ENCODE measurements around the gene NOTO.

NOTO gene

GRCh38 chr2:73254343-73255006, 52.1 kb downstream of the NOTO start:
- DNase-seq = peak; percentile 3

GRCh38 chr2:73255007-73255644, 52.8 kb downstream of the NOTO start:
- in situ Hi-C loops (cut with MboI; ENCODE audit: low pct_unique_long_range_greater_than_20kb, low sequenced_read_pairs) = no loop called here
- peak; percentile 9 for DNase-seq

More at GRCh38 chr2:73254343-73255006, 52.1 kb downstream of the NOTO start:
- in situ Hi-C loops (cut with MboI; ENCODE audit: low pct_unique_long_range_greater_than_20kb, low sequenced_read_pairs) = no loop called here

DNA sequence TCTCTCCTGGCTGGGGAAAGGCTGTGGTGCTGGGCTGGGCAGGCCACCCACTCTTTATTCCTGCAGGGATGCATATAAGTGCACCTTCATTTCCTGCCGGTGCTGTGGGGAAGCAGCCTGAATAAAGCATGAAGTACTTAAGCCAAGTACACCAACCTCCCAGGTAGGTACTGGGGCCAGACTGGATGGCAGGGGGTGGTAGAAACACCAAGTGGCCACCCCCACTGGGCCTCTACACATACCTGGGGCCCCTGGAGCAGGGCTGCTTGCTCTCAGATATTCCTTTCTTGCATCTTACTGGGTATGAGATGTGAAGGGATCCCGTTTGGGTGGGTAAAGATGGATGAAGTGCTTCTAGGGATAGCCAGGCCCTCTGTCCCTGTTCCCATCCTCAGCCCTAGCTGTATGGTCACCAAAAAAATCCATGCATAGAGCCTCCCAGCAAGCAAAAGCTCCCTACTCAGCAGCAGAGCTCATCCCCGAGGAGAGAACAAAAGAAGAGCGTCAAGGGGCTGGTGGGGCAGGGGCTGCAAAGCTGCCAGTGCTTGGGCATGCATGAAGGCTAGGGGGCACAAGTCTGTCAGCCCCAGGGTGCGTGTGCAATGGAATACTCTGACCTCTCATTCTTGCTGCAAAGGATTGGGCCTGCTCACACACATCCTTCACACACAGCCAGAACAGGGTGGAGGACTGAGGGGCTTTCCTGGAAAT, 53.7 kb downstream of the NOTO start:
- in situ Hi-C loops (cut with MboI; ENCODE audit: low pct_unique_long_range_greater_than_20kb, low sequenced_read_pairs) = no loop called here
- DNase-seq = no peak

GRCh38 chr2:73256618-73256922, 54.2 kb downstream of the NOTO start:
- in situ Hi-C loops (cut with MboI; ENCODE audit: low pct_unique_long_range_greater_than_20kb, low sequenced_read_pairs) = no loop called here
- DNase-seq = no peak

DNA sequence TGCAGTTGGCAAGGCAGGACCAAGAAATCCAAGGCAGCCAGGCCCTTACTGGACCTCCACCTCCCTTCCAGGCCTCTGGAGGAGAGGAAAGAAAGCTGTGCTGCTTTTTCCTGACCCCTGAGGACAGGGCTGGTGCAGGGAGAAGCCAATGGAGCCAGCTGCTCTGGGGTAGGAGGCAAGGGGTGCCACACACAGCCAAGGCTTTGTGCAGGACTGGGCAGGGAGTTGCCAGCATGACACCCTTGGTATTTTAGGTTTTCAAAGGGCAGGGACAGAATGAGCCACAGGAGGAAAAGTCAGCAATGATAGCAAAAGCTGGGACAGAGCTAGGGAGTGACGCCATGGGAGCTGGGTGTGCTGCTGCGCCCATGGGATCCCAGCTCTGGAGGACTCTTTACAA, 54.6 kb downstream of the NOTO start:
- in situ Hi-C loops (cut with MboI; ENCODE audit: low pct_unique_long_range_greater_than_20kb, low sequenced_read_pairs) = no loop called here
- no peak for DNase-seq

GRCh38 chr2:73257425-73258125, 55.2 kb downstream of the NOTO start:
- in situ Hi-C loops (cut with MboI; ENCODE audit: low pct_unique_long_range_greater_than_20kb, low sequenced_read_pairs) = no loop called here
- peak; percentile 51 for DNase-seq

DNA sequence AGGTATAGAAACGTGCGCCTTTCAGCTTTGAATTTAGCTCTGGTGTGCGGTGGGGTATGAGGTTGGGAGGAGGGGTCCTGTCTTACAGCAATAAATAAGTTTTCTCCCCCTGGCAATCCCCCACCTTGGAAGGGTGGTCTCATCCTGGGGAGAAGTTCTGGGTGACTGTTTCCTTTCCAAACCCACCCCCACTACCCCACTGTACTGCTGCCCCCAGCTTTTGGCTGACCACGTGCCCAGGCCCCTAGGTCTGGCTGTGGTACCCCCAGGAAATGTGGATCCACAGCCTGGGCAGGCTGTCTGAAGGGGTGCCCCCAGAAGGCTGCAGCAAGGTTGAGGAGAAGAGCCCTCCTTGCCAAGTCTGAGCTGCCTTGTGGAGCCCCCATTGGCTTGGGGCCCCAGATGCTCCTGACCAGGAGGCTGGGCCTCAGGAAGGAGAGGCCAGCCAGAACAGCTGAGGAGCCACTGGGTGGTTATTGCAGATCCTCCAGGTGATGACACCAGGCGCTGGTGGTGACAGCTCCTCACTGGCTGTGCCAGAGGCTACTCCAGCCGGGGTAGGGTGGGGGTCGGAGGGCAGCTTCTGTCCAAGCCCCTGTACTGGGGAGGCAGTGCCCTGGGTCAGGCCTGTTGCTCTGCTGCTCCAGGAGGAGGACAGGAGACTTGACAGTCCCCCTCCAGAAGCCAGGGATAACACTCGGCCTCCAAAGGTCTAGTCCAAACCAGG, 56.0 kb downstream of the NOTO start:
- DNase-seq = no peak
- in situ Hi-C loops (cut with MboI; ENCODE audit: low pct_unique_long_range_greater_than_20kb, low sequenced_read_pairs) = no loop called here

- DNase-seq = no peak
- in situ Hi-C loops (cut with MboI; ENCODE audit: low pct_unique_long_range_greater_than_20kb, low sequenced_read_pairs) = no loop called here
Observed at GRCh38 chr2:73258913-73259215, 56.5 kb downstream of the NOTO start.

GRCh38 chr2:73259276-73259675, 56.9 kb downstream of the NOTO start:
- in situ Hi-C loops (cut with MboI; ENCODE audit: low pct_unique_long_range_greater_than_20kb, low sequenced_read_pairs) = no loop called here
- DNase-seq = no peak

DNA sequence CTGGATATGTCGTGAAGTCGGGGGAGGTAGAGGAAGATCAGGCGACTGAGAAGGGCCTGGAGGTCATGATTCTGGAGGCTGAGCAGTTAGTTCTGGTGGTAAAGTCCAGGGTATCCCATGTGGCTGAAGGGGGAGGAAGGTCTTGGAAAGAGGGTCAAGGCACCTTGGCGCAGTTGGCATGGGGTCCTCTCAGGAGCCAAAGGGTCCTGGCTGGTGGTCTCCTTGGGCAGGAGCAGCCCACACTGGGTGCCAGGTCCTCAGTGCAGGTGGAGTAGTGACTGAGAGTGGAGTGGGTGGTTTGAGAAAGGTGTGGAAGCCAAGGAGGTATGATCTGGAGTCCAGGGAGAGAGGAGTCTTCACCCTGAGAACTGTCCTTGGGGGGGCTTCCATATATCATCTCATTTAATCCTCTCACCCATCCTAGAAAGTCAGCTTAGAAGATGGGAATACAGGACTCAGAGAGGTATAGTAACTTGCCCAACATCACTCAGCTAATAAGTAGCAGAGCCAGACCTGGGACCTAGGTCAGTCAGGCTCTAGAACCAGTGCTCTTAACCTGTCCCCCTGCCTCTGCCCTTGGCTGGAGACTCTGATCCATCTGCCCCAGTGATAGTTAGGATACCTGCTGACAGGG, 57.4 kb downstream of the NOTO start:
- DNase-seq = no peak
- in situ Hi-C loops (cut with MboI; ENCODE audit: low pct_unique_long_range_greater_than_20kb, low sequenced_read_pairs) = no loop called here

- in situ Hi-C loops (cut with MboI; ENCODE audit: low pct_unique_long_range_greater_than_20kb, low sequenced_read_pairs) = no loop called here
- DNase-seq = peak; percentile 43
Observed at GRCh38 chr2:73260338-73260984, 58.1 kb downstream of the NOTO start.

All from KBM-7 (cell line).